ENCODE data around the gene RPF1. TPM values are rescaled to one million over a fixed set of nuclear protein-coding genes. Genes with fewer than 3 reads are reported as not detected.

Gene RPF1
- total RNA-seq, 1 experiment from 2014 or later: 31.7 TPM

DNA sequence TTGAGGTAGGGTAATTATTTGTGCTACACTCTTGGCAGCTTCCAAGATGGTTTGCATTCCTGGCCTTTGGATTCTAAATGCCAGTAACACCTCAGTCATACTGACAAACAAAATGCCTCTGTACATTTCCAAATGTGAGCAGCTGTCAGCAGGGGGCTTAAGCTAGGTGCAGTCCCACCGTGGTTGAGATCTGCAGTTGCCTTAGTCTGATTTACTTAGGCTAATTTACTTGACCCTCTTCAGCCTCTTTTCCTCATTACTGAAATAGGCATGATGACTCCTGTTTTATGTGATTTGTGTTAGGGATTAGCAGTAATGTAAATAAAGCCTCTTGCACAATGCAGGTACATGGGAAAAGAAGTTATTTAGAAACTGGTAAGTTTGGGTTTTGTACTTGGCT, 13.7 kb downstream of the RPF1 start:
- Mint-ChIP-seq H3K27ac (no peak overlapping the region), H3K27me3 (ENCODE audit: low read depth) (no peaks in the 10 kb centered on the region), H3K36me3 (peaks cover 48% of the 10 kb centered on the region), H3K4me1 (no peaks in the 10 kb centered on the region), H3K9me3 (no peaks in the 10 kb centered on the region), H3K4me3 (no peak overlapping the region)
- ChIA-PET CTCF (no interaction called here), POLR2A (no interaction called here)
- ATAC-seq (no peak), DNase-seq (ENCODE audit: low spot score) (no peak)
- TF ChIP-seq, protein P1, sequence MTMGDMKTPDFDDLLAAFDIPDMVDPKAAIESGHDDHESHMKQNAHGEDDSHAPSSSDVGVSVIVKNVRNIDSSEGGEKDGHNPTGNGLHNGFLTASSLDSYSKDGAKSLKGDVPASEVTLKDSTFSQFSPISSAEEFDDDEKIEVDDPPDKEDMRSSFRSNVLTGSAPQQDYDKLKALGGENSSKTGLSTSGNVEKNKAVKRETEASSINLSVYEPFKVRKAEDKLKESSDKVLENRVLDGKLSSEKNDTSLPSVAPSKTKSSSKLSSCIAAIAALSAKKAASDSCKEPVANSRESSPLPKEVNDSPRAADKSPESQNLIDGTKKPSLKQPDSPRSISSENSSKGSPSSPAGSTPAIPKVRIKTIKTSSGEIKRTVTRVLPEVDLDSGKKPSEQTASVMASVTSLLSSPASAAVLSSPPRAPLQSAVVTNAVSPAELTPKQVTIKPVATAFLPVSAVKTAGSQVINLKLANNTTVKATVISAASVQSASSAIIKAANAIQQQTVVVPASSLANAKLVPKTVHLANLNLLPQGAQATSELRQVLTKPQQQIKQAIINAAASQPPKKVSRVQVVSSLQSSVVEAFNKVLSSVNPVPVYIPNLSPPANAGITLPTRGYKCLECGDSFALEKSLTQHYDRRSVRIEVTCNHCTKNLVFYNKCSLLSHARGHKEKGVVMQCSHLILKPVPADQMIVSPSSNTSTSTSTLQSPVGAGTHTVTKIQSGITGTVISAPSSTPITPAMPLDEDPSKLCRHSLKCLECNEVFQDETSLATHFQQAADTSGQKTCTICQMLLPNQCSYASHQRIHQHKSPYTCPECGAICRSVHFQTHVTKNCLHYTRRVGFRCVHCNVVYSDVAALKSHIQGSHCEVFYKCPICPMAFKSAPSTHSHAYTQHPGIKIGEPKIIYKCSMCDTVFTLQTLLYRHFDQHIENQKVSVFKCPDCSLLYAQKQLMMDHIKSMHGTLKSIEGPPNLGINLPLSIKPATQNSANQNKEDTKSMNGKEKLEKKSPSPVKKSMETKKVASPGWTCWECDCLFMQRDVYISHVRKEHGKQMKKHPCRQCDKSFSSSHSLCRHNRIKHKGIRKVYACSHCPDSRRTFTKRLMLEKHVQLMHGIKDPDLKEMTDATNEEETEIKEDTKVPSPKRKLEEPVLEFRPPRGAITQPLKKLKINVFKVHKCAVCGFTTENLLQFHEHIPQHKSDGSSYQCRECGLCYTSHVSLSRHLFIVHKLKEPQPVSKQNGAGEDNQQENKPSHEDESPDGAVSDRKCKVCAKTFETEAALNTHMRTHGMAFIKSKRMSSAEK (CRISPR knock-in tag; IDR thresholded peaks at IDR 0.05; ENCODE audit: borderline replicate concordance): no peak
- TF ChIP-seq TEAD1 (CRISPR knock-in tag; IDR thresholded peaks at IDR 0.05): no peak
- TF ChIP-seq, protein P2, sequence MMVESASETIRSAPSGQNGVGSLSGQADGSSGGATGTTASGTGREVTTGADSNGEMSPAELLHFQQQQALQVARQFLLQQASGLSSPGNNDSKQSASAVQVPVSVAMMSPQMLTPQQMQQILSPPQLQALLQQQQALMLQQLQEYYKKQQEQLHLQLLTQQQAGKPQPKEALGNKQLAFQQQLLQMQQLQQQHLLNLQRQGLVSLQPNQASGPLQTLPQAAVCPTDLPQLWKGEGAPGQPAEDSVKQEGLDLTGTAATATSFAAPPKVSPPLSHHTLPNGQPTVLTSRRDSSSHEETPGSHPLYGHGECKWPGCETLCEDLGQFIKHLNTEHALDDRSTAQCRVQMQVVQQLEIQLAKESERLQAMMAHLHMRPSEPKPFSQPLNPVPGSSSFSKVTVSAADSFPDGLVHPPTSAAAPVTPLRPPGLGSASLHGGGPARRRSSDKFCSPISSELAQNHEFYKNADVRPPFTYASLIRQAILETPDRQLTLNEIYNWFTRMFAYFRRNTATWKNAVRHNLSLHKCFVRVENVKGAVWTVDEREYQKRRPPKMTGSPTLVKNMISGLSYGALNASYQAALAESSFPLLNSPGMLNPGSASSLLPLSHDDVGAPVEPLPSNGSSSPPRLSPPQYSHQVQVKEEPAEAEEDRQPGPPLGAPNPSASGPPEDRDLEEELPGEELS (CRISPR knock-in tag; IDR thresholded peaks at IDR 0.05): no peak
- no peak for TF ChIP-seq ETV6 (CRISPR knock-in tag; IDR thresholded peaks at IDR 0.05)
- no peak for TF ChIP-seq CBFB (CRISPR knock-in tag; IDR thresholded peaks at IDR 0.05; ENCODE audit: low read depth)
- no peak for TF ChIP-seq ZNF232 (CRISPR knock-in tag; IDR thresholded peaks at IDR 0.05)
- TF ChIP-seq, protein P3, sequence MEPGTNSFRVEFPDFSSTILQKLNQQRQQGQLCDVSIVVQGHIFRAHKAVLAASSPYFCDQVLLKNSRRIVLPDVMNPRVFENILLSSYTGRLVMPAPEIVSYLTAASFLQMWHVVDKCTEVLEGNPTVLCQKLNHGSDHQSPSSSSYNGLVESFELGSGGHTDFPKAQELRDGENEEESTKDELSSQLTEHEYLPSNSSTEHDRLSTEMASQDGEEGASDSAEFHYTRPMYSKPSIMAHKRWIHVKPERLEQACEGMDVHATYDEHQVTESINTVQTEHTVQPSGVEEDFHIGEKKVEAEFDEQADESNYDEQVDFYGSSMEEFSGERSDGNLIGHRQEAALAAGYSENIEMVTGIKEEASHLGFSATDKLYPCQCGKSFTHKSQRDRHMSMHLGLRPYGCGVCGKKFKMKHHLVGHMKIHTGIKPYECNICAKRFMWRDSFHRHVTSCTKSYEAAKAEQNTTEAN (CRISPR knock-in tag; IDR thresholded peaks at IDR 0.05): no peak
- no peak for TF ChIP-seq MYBL2 (CRISPR knock-in tag; IDR thresholded peaks at IDR 0.05)

DNA sequence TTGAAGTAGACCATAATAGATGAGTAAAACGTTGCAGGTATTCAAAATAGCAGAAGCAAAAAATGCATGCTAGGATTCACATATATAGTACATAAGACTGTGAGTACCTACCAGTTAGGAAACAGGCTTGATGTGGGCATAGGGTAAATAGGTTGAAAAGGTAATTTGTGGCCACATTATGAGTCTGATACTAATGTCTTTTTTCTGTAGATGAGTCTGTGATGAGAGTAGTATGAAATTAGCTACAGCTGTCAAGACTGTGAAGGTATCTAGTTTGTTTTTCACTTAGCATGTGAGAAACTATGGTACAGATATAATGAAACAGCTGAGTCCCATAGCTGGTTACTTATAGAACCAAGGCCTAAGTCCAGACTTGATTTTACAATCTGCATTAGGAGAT, 14.7 kb downstream of the RPF1 start:
- H3K4me3 Mint-ChIP-seq: no peak overlapping the region
- no peak for ATAC-seq
- no peaks in the 10 kb centered on the region for H3K4me1 Mint-ChIP-seq
- DNase-seq (ENCODE audit: low spot score): no peak
- H3K9me3 Mint-ChIP-seq: no peaks in the 10 kb centered on the region
- ChIA-PET CTCF (no interaction called here), POLR2A (no interaction called here)
- no peak overlapping the region for H3K27ac Mint-ChIP-seq
- peaks cover 58% of the 10 kb centered on the region for H3K36me3 Mint-ChIP-seq
- no peaks in the 10 kb centered on the region for H3K27me3 Mint-ChIP-seq (ENCODE audit: low read depth)
- TF ChIP-seq, protein P1 (CRISPR knock-in tag; IDR thresholded peaks at IDR 0.05; ENCODE audit: borderline replicate concordance): no peak
- TF ChIP-seq, protein P4, sequence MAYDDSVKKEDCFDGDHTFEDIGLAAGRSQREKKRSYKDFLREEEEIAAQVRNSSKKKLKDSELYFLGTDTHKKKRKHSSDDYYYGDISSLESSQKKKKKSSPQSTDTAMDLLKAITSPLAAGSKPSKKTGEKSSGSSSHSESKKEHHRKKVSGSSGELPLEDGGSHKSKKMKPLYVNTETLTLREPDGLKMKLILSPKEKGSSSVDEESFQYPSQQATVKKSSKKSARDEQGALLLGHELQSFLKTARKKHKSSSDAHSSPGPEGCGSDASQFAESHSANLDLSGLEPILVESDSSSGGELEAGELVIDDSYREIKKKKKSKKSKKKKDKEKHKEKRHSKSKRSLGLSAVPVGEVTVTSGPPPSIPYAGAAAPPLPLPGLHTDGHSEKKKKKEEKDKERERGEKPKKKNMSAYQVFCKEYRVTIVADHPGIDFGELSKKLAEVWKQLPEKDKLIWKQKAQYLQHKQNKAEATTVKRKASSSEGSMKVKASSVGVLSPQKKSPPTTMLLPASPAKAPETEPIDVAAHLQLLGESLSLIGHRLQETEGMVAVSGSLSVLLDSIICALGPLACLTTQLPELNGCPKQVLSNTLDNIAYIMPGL (CRISPR knock-in tag; IDR thresholded peaks at IDR 0.05): no peak
- TF ChIP-seq ZNF138 (CRISPR knock-in tag; conservative IDR thresholded peaks at IDR 0.05) (no peak), NR3C1 (CRISPR knock-in tag; conservative IDR thresholded peaks at IDR 0.05; ENCODE audit: low read depth) (no peak), GABPB1 (CRISPR knock-in tag; IDR thresholded peaks at IDR 0.05) (no peak), ETV6 (CRISPR knock-in tag; IDR thresholded peaks at IDR 0.05) (no peak), ZNF416 (CRISPR knock-in tag; IDR thresholded peaks at IDR 0.05) (no peak), ZBTB21 (CRISPR knock-in tag; IDR thresholded peaks at IDR 0.05; ENCODE audit: borderline replicate concordance) (no peak)
- TF ChIP-seq, protein P5, sequence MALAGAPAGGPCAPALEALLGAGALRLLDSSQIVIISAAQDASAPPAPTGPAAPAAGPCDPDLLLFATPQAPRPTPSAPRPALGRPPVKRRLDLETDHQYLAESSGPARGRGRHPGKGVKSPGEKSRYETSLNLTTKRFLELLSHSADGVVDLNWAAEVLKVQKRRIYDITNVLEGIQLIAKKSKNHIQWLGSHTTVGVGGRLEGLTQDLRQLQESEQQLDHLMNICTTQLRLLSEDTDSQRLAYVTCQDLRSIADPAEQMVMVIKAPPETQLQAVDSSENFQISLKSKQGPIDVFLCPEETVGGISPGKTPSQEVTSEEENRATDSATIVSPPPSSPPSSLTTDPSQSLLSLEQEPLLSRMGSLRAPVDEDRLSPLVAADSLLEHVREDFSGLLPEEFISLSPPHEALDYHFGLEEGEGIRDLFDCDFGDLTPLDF (CRISPR knock-in tag; IDR thresholded peaks at IDR 0.05): no peak
- TF ChIP-seq, protein P6, sequence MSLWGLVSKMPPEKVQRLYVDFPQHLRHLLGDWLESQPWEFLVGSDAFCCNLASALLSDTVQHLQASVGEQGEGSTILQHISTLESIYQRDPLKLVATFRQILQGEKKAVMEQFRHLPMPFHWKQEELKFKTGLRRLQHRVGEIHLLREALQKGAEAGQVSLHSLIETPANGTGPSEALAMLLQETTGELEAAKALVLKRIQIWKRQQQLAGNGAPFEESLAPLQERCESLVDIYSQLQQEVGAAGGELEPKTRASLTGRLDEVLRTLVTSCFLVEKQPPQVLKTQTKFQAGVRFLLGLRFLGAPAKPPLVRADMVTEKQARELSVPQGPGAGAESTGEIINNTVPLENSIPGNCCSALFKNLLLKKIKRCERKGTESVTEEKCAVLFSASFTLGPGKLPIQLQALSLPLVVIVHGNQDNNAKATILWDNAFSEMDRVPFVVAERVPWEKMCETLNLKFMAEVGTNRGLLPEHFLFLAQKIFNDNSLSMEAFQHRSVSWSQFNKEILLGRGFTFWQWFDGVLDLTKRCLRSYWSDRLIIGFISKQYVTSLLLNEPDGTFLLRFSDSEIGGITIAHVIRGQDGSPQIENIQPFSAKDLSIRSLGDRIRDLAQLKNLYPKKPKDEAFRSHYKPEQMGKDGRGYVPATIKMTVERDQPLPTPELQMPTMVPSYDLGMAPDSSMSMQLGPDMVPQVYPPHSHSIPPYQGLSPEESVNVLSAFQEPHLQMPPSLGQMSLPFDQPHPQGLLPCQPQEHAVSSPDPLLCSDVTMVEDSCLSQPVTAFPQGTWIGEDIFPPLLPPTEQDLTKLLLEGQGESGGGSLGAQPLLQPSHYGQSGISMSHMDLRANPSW (CRISPR knock-in tag; conservative IDR thresholded peaks at IDR 0.05; ENCODE audit: low read depth): no peak

Data from WTC11 (cell line).